Measurements from ENCODE around the gene UMAD1. TPM values are rescaled to one million over a fixed set of nuclear protein-coding genes. Genes with fewer than 3 reads are reported as not detected.

UMAD1 gene
- total and polyA plus RNA-seq, 2 experiments from 2014 or later, result 8.4 to 12.4 TPM

- H3K27me3 ChIP-seq (ENCODE audit: insufficient read depth), result no peaks in the 10 kb centered on the region
- TF ChIP-seq STAT1 (IDR thresholded peaks at IDR 0.05; ENCODE audit: unreplicated experiment) (no peak), ZNF114 (CRISPR knock-in tag; IDR thresholded peaks at IDR 0.05) (no peak), ETS1 (IDR thresholded peaks at IDR 0.05) (no peak), EZH2 (IDR thresholded peaks at IDR 0.05; ENCODE audit: low read depth, unreplicated experiment) (no peak), CREB1 (CRISPR knock-in tag; IDR thresholded peaks at IDR 0.05; ENCODE audit: low read depth) (no peak), CTCF (conservative IDR thresholded peaks at IDR 0.05; ENCODE audit: low read depth in 2 of 2) (no peak), JUNB (IDR thresholded peaks at IDR 0.05; ENCODE audit: unreplicated experiment) (no peak), EZH2phosphoT487 (IDR thresholded peaks at IDR 0.05; ENCODE audit: unreplicated experiment) (no peak), ZNF462 (CRISPR knock-in tag; IDR thresholded peaks at IDR 0.05) (no peak), POLR2AphosphoS5 (IDR thresholded peaks at IDR 0.05; ENCODE audit: low read depth) (no peak)
- no peak overlapping the region for H3K27ac Mint-ChIP-seq
- DNase-seq (ENCODE audit: low spot score) (no peak), ATAC-seq (no peak)
- H3K79me2 ChIP-seq (replicated peaks; ENCODE audit: insufficient read depth), result no peaks in the 10 kb centered on the region
- H3K27ac ChIP-seq (ENCODE audit: low read depth), result no peak overlapping the region
- 0 out of 2 replicates have a peak, but pooled peaks cover 3% of the 10 kb centered on the region for H3K9me2 ChIP-seq (ENCODE audit: insufficient read depth)
- H3K9me3 Mint-ChIP-seq, result no peaks in the 10 kb centered on the region
- no peak overlapping the region for H3K4me3 ChIP-seq
- H4K20me1 ChIP-seq (replicated peaks; ENCODE audit: insufficient read depth), result no peaks in the 10 kb centered on the region
- no peaks in the 10 kb centered on the region for H3K36me3 Mint-ChIP-seq (ENCODE audit: low read depth)
- no peaks in the 10 kb centered on the region for H3K36me3 ChIP-seq (ENCODE audit: insufficient read depth)
- H3F3A ChIP-seq (replicated peaks; ENCODE audit: low read depth), result no peaks in the 10 kb centered on the region
- H3K4me2 ChIP-seq, result no peak overlapping the region
- H2AFZ ChIP-seq, result no peak overlapping the region
- H3K27me3 Mint-ChIP-seq (ENCODE audit: insufficient read depth, low read depth, poor library complexity), result no peaks in the 10 kb centered on the region
- peaks cover 5% of the 10 kb centered on the region; the same call in 1 of the 2 replicates for H3K4me1 ChIP-seq (ENCODE audit: insufficient read depth)
- H3K4me3 Mint-ChIP-seq, result no peak overlapping the region
- H3K4me1 Mint-ChIP-seq, result peaks cover 12% of the 10 kb centered on the region
Observed at GRCh38 chr7:7732621-7733281, 92.2 kb downstream of the UMAD1 start.
